GM12892 (cell line): ENCODE data around the gene HOXD9.

ENCODE experiments used
- POLR2A ChIP-seq: IDR thresholded peaks from 2 replicates; pipeline ENCODE4 v1.6.1; 2011; ENCODE audit warnings: low read depth, low read length, control low read depth
- POLR2AphosphoS5 ChIP-seq: IDR thresholded peaks from 2 replicates; pipeline ENCODE4 v1.6.1; 2011; ENCODE audit warnings: low read depth, low read length, control low read depth
- TAF1 ChIP-seq: IDR thresholded peaks from 2 replicates; pipeline ENCODE4 v1.6.1; 2011; ENCODE audit warnings: low read depth, mild to moderate bottlenecking, control low read depth, low read length, borderline replicate concordance

DNA sequence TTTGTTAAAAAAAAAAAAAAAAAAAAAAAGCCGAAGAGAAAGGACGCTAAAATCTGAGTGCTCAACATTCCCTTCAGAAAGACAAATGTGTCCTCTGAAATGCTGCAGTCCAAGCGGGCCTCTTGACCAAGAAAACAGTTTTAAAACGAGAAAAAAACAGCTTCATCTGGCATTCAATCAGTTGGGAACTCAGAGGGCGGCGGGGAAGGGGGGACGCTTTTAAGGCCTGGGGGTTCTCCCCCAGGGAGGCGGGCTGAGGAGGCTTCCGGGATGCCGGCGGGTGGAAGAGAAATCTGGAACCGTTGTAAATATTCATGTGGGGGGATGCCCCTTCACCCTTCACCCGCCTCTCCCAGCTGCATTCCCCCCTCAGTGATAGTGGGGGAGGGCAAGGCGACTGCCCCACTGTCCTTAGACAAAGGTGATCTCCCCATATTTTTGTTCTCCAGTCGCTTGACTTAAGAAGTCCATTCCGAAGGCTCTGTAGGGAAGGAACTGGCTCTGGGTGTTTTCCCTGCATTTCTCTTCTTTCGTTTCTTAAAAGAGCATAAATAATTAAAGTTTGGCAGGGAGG, 18.7 kb upstream of the HOXD9 start:
- TF ChIP-seq POLR2A (no peak), TAF1 (no peak), POLR2AphosphoS5 (no peak)
